Activated T-cell treated with anti-CD3 and anti-CD28 coated beads for 1 hour (primary cell): ENCODE results near the gene FRAT1.

ENCODE experiments used
- DNase-seq: peaks from one replicate; pipeline ENCODE4 v3.0.0-alpha.2; 2020; ENCODE audit warnings: low read depth

Gene FRAT1

GRCh38 chr10:97307866-97308780 is 10.9 kb upstream of the FRAT1 start:
- DNase-seq = no peak

- DNase-seq = no peak
These were observed 7.9 kb upstream of the FRAT1 start for GRCh38 chr10:97311111-97311626.

GRCh38 chr10:97312897-97313296 is 6.2 kb upstream of the FRAT1 start:
- DNase-seq = no peak

- DNase-seq = no peak
These were observed 4.4 kb upstream of the FRAT1 start for GRCh38 chr10:97314671-97315070.

GRCh38 chr10:97319671-97320479 is 804 bp downstream of the FRAT1 start:
- peak; percentile 53 for DNase-seq

- peak; percentile 5 for DNase-seq
These were observed 1.5 kb downstream of the FRAT1 start for GRCh38 chr10:97320480-97321031.

GRCh38 chr10:97321032-97321803 is 2.1 kb downstream of the FRAT1 start:
- DNase-seq = peak; percentile 6

GRCh38 chr10:97321804-97322190 is 2.7 kb downstream of the FRAT1 start:
- no peak for DNase-seq

- no peak for DNase-seq
These were observed 4.4 kb downstream of the FRAT1 start for GRCh38 chr10:97323501-97323900.

- no peak for DNase-seq
These were observed 6.7 kb downstream of the FRAT1 start for GRCh38 chr10:97325754-97326153.

GRCh38 chr10:97327348-97328294 is 8.6 kb downstream of the FRAT1 start:
- DNase-seq = no peak

GRCh38 chr10:97328646-97329453 is 9.8 kb downstream of the FRAT1 start:
- DNase-seq = no peak

GRCh38 chr10:97329766-97330165 is 10.7 kb downstream of the FRAT1 start:
- no peak for DNase-seq

- DNase-seq = no peak
These were observed 12.2 kb downstream of the FRAT1 start for GRCh38 chr10:97331153-97331703.

GRCh38 chr10:97332591-97333350 is 13.7 kb downstream of the FRAT1 start:
- no peak for DNase-seq

- no peak for DNase-seq
These were observed 14.2 kb downstream of the FRAT1 start for GRCh38 chr10:97333351-97333600.

GRCh38 chr10:97333601-97334369 is 14.7 kb downstream of the FRAT1 start:
- DNase-seq = peak; percentile 6
